GM18499 (cell line): ENCODE data around the gene STYXL2.

Experiments used
- ATAC-seq: cut with Tn5 transposase; IDR thresholded peaks from one replicate; pipeline ENCODE4 v1.9.1; 2021; ENCODE audit warnings: moderate number of reproducible peaks; ENCODE audit not compliant: insufficient read depth, unreplicated experiment

STYXL2 gene

GRCh38 chr1:167077128-167077867, 16.6 kb upstream of the STYXL2 start:
- ATAC-seq, result no peak

- ATAC-seq, result no peak
These were observed 16.0 kb upstream of the STYXL2 start for GRCh38 chr1:167077868-167078210.

- no peak for ATAC-seq
These were observed 12.2 kb upstream of the STYXL2 start for GRCh38 chr1:167081594-167082156.

GRCh38 chr1:167082511-167083027, 11.3 kb upstream of the STYXL2 start:
- no peak for ATAC-seq

- no peak for ATAC-seq
These were observed 10.7 kb upstream of the STYXL2 start for GRCh38 chr1:167083066-167083665.

GRCh38 chr1:167083871-167084270, 10.0 kb upstream of the STYXL2 start:
- ATAC-seq, result no peak

- no peak for ATAC-seq
These were observed 9.1 kb upstream of the STYXL2 start for GRCh38 chr1:167084757-167085156.

GRCh38 chr1:167086033-167086432, 7.8 kb upstream of the STYXL2 start:
- no peak for ATAC-seq

- ATAC-seq, result no peak
These were observed 7.1 kb upstream of the STYXL2 start for GRCh38 chr1:167086768-167087167.

- no peak for ATAC-seq
These were observed 5.0 kb upstream of the STYXL2 start for GRCh38 chr1:167088746-167089417.

- no peak for ATAC-seq
These were observed 3.9 kb upstream of the STYXL2 start for GRCh38 chr1:167089939-167090313.

- ATAC-seq, result no peak
These were observed 3.4 kb upstream of the STYXL2 start, which contains the start of gene GPA33 for GRCh38 chr1:167090314-167090942. Gene GPA33 (minus strand): TSS chr1:167090377. CDS start chr1:167090287, 90 bp downstream.

- no peak for ATAC-seq
These were observed 1.2 kb upstream of the STYXL2 start for GRCh38 chr1:167092653-167093052.

- ATAC-seq, result no peak
These were observed 815 bp downstream of the STYXL2 start for GRCh38 chr1:167094690-167095089.

GRCh38 chr1:167095368-167095767, 1.5 kb downstream of the STYXL2 start:
- ATAC-seq, result no peak

- no peak for ATAC-seq
These were observed 6.0 kb downstream of the STYXL2 start for GRCh38 chr1:167099851-167100250.

GRCh38 chr1:167100730-167101129, 6.9 kb downstream of the STYXL2 start:
- no peak for ATAC-seq

- ATAC-seq, result no peak
These were observed 7.9 kb downstream of the STYXL2 start for GRCh38 chr1:167101754-167102153.

GRCh38 chr1:167102906-167103573, 9.2 kb downstream of the STYXL2 start:
- ATAC-seq, result no peak

GRCh38 chr1:167104256-167104633, 10.4 kb downstream of the STYXL2 start:
- ATAC-seq, result no peak
